Epithelial cell of esophagus (primary cell): ENCODE data around the gene SLC39A11.

ENCODE experiments used
- DNase-seq: peaks from one replicate; pipeline ENCODE4 v3.0.0; 2010; ENCODE audit warnings: low read depth
- H3K4me3 ChIP-seq: 2 replicates; pipeline ENCODE4 v1.5.1; 2011; ENCODE audit warnings: mild to moderate bottlenecking, low read length, control low read depth
- TF ChIP-seq, protein P1 (sequence below): IDR thresholded peaks from 2 replicates; pipeline ENCODE4 v1.5.1; 2011; ENCODE audit warnings: low read depth, mild to moderate bottlenecking, low read length, control low read depth, inconsistent platforms; ENCODE audit not compliant: insufficient read depth; ENCODE audit errors: missing control alignments

The SLC39A11 gene

DNA sequence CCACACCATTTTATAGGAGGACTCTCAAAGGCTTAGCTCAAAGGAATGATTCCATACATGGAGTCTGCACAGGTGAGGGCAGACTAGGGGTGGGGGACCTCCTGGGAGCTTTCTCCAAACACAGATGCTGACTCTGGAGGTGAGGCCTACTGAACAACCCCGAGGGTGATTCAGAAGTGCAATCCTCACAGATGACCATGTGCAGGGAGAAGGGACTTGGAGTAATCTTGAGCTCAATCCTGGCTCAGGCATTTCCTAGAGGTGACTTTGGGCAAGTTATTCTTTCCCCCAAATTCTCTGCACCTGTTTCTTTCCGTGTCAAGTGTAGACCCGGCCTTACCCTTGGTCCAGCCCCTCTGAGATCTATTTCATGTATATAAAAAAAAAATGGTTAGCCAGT is 401.5 kb downstream of the SLC39A11 start:
- no peak for DNase-seq
- H3K4me3 ChIP-seq, result no peak overlapping the region
- TF ChIP-seq, protein P1, sequence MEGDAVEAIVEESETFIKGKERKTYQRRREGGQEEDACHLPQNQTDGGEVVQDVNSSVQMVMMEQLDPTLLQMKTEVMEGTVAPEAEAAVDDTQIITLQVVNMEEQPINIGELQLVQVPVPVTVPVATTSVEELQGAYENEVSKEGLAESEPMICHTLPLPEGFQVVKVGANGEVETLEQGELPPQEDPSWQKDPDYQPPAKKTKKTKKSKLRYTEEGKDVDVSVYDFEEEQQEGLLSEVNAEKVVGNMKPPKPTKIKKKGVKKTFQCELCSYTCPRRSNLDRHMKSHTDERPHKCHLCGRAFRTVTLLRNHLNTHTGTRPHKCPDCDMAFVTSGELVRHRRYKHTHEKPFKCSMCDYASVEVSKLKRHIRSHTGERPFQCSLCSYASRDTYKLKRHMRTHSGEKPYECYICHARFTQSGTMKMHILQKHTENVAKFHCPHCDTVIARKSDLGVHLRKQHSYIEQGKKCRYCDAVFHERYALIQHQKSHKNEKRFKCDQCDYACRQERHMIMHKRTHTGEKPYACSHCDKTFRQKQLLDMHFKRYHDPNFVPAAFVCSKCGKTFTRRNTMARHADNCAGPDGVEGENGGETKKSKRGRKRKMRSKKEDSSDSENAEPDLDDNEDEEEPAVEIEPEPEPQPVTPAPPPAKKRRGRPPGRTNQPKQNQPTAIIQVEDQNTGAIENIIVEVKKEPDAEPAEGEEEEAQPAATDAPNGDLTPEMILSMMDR, result no peak

DNA sequence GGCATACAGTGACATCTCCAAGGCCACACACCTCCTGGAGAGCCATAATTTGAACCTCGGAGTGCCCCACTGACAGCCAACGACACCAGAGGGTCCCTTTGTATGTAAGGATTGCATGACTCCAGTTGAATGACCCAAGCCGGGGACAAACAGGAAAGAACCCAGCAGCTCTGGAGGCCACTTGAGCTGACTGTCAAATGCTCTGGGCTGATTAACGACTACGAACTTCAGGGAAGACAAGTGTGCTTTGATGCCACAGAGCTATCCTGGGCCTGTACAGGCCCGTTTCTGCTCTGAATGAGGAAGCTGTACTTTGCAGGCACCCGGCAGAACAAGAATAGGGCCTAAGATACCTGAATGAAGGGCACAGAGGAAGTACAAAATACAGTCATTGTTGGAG is 404.6 kb downstream of the SLC39A11 start:
- H3K4me3 ChIP-seq, result no peak overlapping the region
- TF ChIP-seq, protein P1, result no peak
- DNase-seq, result peak; percentile 93

DNA sequence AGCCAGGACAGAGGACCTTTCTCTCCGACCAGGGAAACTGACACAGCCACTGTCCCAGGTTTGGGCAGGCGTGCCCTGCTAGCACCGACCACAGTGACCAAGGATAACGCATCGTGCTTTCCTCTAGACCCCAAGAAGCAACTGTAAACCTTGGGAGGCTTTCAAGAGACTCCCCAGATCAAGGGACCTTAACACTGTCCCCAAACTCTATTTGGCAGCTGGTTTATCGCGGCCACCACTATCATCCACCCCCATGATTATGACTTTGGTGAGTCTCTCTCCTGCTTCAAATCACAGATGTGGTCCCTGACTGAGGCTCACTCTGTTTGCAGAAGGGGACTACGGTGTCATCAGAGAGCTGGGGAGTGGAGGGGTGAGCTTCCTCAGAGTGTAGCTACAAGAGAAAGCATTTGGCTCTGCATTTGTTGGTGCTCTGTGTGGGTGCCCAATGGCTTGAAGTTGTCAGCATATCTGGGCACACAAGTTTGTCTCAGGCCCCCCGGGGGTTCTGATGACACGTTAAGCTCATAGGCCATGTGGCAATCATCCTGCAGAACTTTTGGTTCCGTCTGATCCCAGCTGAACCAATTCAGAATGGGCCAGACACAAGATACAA is 408.0 kb downstream of the SLC39A11 start:
- DNase-seq, result no peak
- TF ChIP-seq, protein P1, result no peak
- no peak overlapping the region for H3K4me3 ChIP-seq

DNA sequence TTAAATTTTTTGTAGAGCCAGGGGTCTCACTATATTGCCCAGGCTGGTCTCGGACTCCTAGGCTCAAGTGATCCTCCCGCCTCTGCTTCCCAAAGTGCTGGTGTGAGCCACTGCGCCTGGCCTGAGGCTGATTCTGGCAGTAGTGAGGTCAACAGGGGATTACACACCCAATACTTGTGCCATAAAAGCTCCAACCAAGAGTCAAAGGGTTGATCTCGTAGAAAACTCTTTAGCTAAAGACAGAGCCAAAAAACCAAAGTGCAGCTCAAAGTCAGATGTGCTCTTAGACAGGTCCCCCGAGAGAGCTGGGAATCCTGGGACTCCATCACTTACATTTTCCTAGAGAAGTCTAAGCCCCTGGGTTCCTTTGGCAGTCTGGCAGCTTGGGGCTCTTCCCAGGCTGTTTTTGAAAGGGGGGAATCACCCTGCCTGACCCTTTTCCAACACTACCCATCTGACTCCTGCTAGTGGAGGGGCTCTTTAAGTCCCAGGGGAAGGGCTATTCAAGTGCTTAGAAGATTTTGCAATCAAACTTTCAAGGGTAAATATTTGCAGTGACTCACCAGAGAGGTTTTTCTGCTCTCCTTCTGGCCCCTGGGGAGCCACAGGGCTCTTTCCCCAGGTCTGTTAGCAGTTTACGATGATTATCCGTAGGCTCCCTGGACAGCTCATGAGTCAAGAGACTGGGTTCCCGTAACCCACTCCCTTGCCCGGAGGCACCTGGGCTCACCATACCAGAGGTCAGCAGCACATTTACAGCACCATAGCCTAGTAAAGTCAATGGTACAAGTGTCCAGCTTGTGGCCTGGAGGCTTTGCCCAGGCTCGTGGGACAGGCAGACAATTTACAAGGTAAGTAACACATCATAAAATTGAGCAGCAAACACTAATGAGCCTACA is 408.7 kb downstream of the SLC39A11 start:
- TF ChIP-seq, protein P1, result no peak
- H3K4me3 ChIP-seq, result no peak overlapping the region
- DNase-seq, result peak; percentile 95

DNA sequence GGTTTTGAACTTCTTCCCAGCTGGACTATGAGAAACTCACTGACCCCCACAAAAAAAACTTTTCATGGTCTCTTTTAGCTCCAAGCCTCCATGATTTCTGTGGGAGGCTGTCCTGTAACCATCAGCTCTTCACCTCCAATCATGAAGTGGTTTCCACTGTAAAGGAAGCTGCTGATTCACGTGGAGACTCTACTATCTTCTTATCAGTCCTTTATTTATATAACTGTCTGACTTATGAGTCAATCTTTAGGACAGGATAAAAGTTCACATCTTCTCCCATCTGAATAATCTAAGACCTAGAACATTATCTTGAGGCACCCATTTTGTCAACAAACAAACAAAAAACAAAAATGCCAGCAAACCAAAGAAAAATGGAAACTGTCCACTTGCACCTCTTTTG is 409.9 kb downstream of the SLC39A11 start:
- TF ChIP-seq, protein P1, result no peak
- H3K4me3 ChIP-seq, result no peak overlapping the region

DNA sequence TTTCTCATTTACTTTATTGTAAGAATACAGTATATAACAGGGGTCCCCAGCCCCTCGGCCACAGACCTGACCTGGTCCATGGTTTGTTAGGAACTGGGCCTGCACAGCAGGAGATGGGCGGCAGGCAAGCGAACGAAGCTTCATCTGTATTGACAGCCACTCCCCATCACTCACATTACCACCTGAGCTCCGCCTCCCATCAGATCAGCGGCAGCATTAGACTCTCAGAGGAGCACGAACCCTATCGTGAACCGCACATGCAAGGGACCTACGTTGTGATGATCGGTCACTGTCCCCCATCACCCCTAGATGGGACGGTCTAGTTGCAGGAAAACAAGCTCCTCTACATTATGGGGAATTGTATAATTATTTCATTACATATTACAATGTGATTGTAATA is 410.6 kb downstream of the SLC39A11 start:
- DNase-seq, result no peak
- H3K4me3 ChIP-seq, result no peak overlapping the region
- TF ChIP-seq, protein P1, result no peak

More for the DNA sequence above, 409.9 kb downstream of the SLC39A11 start:
- no peak for DNase-seq
